ENCODE results near the gene ATP5F1E.

DNA sequence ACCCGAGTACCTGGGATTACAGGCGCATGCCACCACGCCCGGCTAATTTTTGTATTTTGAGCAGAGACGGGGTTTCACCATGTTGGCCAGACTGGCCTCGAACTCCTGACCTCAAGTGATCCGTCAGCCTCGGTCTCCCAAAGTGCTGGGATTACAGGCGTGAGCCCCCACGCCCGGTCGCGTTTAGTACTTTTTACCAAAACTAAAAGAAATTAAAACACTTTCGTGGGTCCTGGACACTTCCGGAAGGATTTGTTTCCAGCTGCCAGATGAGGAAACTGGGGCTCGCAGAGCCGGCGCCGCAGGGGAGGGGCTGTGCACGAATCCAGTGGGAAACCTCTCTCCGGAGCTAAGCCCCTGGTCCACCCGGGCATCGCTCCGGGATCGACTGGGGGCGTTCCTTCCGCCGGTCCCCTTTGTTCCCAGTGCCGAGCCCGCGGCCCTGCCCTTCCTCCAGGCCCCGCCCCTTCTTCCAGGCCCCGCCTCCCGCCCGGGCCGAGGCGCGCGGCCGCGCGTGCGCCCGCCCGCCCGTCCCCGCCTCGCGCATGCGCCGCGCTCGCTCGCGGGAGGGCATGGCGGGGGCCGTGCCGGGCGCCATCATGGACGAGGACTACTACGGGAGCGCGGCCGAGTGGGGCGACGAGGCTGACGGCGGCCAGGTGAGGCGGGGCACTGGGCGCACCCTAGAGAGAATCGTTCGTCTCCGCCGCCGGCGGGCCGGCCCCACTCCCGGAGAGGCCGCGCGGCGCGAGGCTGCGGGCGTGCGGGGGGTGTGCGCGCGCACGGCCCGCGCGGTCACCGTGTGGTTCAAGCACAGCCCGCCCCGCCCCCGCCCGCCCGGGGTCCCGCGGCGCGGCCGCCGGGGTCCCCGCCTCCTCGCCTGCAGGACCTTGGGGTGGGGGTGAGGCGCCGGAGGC is 51.2 kb downstream of the ATP5F1E start, which contains the start of gene NELFCD:
- TF ChIP-seq, protein P1, sequence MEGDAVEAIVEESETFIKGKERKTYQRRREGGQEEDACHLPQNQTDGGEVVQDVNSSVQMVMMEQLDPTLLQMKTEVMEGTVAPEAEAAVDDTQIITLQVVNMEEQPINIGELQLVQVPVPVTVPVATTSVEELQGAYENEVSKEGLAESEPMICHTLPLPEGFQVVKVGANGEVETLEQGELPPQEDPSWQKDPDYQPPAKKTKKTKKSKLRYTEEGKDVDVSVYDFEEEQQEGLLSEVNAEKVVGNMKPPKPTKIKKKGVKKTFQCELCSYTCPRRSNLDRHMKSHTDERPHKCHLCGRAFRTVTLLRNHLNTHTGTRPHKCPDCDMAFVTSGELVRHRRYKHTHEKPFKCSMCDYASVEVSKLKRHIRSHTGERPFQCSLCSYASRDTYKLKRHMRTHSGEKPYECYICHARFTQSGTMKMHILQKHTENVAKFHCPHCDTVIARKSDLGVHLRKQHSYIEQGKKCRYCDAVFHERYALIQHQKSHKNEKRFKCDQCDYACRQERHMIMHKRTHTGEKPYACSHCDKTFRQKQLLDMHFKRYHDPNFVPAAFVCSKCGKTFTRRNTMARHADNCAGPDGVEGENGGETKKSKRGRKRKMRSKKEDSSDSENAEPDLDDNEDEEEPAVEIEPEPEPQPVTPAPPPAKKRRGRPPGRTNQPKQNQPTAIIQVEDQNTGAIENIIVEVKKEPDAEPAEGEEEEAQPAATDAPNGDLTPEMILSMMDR (IDR thresholded peaks at IDR 0.05; ENCODE audit: borderline replicate concordance, extremely low read depth, low read length, poor library complexity, severe bottlenecking), result no peak
- TF ChIP-seq EZH2 (IDR thresholded peaks at IDR 0.05; ENCODE audit: borderline replicate concordance, low read depth, low read length, severe bottlenecking), result no peak
